Bronchial smooth muscle cell (primary cell): ENCODE data around the gene GALR1. TPM values are rescaled to one million over a fixed set of nuclear protein-coding genes. Genes with fewer than 3 reads are reported as not detected.

Experiments used
- total RNA-seq: library from RNA; depleted of rRNA; stranded (reverse); fragments of >200 nt; gene quantifications from 2 replicates; pipeline ENCODE4 v1.2.1, GENCODE V29; 2014

GALR1 gene
- total RNA-seq = not detected in 2 replicates

GRCh38 chr18:77249569-77250500 is at the start of gene GALR1:
Gene GALR1, plus strand, starts transcription at chr18:77249848. Its CDS starts 701 bp downstream, at chr18:77250549.

Other genes with a start within 250 kb of the GALR1 start
- 18.8 and 26.3 TPM in 2 replicates for gene MBP, start 117.1 kb upstream of the GALR1 start, total RNA-seq